ENCODE measurements around the gene HES2.

HES2 gene

DNA sequence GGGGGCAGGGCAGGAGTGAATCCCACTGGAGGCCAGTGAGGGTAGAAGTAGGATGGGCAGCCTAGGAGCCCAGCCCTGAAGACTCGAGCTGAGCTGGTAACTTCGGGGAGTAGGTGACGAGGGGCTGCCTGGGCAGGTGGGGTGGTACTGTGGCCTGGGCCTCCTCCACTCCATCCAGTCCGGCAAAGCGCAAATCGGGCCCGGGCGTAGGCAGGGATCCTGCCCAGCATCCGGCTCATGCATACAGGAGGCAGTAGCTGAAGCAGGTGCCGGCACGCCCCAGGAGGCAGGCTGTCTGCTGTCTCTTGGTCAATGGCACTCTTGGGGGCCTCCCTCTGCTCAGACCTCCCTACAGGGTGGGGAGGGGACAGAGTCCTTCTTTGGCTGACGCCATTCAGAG, 47.5 kb upstream of the HES2 start:
- Histone ChIP-seq H3K9ac (ENCODE audit: low read length) (no peak overlapping the region), H3K4me3 (ENCODE audit: insufficient read depth, low read length, poor library complexity, severe bottlenecking) (no peak overlapping the region), H3K4me2 (ENCODE audit: low read depth, low read length, poor library complexity, severe bottlenecking) (no peak overlapping the region), H3K27me3 (ENCODE audit: low read length) (no peaks in the 10 kb centered on the region), H4K20me1 (ENCODE audit: low read depth, low read length) (no peaks in the 10 kb centered on the region), H2AFZ (ENCODE audit: low read depth, low read length, severe bottlenecking) (no peak overlapping the region), H3K9me2 (replicated peaks; ENCODE audit: insufficient read depth, low read length) (no peaks in the 10 kb centered on the region), H3F3A (ENCODE audit: insufficient read depth) (no peaks in the 10 kb centered on the region), H3K9me3 (ENCODE audit: insufficient read depth, low read length) (no peaks in the 10 kb centered on the region), H3K27ac (ENCODE audit: low read depth, low read length) (no peak overlapping the region), H3K79me2 (ENCODE audit: insufficient read depth, low read length) (no peaks in the 10 kb centered on the region), H3K36me3 (ENCODE audit: low read length) (no peaks in the 10 kb centered on the region)
- TF ChIP-seq, protein P1, sequence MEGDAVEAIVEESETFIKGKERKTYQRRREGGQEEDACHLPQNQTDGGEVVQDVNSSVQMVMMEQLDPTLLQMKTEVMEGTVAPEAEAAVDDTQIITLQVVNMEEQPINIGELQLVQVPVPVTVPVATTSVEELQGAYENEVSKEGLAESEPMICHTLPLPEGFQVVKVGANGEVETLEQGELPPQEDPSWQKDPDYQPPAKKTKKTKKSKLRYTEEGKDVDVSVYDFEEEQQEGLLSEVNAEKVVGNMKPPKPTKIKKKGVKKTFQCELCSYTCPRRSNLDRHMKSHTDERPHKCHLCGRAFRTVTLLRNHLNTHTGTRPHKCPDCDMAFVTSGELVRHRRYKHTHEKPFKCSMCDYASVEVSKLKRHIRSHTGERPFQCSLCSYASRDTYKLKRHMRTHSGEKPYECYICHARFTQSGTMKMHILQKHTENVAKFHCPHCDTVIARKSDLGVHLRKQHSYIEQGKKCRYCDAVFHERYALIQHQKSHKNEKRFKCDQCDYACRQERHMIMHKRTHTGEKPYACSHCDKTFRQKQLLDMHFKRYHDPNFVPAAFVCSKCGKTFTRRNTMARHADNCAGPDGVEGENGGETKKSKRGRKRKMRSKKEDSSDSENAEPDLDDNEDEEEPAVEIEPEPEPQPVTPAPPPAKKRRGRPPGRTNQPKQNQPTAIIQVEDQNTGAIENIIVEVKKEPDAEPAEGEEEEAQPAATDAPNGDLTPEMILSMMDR (IDR thresholded peaks at IDR 0.05; ENCODE audit: insufficient read depth, low read length, poor library complexity, severe bottlenecking) = no peak
- no peak for TF ChIP-seq EZH2phosphoT487 (conservative IDR thresholded peaks at IDR 0.05; ENCODE audit: low read length)

DNA sequence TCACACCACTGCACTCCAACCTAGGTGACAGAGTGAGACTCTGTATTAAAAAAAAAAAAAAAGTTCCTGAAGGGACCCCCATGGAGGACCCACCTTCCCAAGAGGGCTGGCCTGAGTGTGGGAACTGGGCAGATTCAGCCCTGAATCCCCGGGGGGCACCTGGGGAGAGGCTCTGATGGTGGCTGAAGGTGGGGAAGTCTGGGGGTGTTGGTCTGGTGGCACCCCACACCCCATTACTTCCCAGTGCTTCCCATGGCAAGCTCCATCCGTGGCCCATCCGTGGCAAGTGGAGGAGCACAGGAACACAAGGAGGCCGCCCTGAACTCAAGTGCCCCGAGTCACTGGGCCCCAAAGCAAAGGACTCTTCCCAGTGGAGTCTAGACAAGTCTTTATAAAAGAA, 47.0 kb upstream of the HES2 start:
- Histone ChIP-seq H3K9me3 (ENCODE audit: insufficient read depth, low read length) (no peaks in the 10 kb centered on the region), H3K36me3 (ENCODE audit: low read length) (no peaks in the 10 kb centered on the region), H3K9me2 (replicated peaks; ENCODE audit: insufficient read depth, low read length) (no peaks in the 10 kb centered on the region), H3K4me3 (ENCODE audit: insufficient read depth, low read length, poor library complexity, severe bottlenecking) (no peak overlapping the region), H2AFZ (ENCODE audit: low read depth, low read length, severe bottlenecking) (no peak overlapping the region), H4K20me1 (ENCODE audit: low read depth, low read length) (no peaks in the 10 kb centered on the region), H3K27ac (ENCODE audit: low read depth, low read length) (no peak overlapping the region), H3K27me3 (ENCODE audit: low read length) (no peaks in the 10 kb centered on the region), H3F3A (ENCODE audit: insufficient read depth) (no peaks in the 10 kb centered on the region), H3K4me2 (ENCODE audit: low read depth, low read length, poor library complexity, severe bottlenecking) (no peak overlapping the region), H3K79me2 (ENCODE audit: insufficient read depth, low read length) (no peaks in the 10 kb centered on the region), H3K9ac (ENCODE audit: low read length) (no peak overlapping the region)
- TF ChIP-seq, protein P1 (IDR thresholded peaks at IDR 0.05; ENCODE audit: insufficient read depth, low read length, poor library complexity, severe bottlenecking) = no peak
- no peak for TF ChIP-seq EZH2phosphoT487 (conservative IDR thresholded peaks at IDR 0.05; ENCODE audit: low read length)

DNA sequence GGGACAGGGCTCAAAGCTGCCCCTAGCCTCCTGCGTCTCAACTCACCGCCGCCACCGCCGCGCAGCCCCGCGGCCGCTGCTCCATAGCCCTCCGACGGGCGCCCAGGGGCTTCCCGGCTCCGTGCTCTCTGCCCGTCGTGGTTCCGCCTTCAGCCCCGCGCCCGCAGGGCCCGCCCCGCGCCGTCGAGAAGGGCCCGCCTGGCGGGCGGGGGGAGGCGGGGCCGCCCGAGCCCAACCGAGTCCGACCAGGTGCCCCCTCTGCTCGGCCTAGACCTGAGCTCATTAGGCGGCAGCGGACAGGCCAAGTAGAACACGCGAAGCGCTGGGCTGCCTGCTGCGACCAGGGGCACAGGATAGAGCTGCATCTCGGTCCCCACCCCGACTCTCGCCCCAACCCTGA, 46.3 kb upstream of the HES2 start, which contains the start of gene TNFRSF25:
Gene TNFRSF25, minus strand, starts transcription at position 151 of the 400 bp plus-strand sequence. Its CDS starts 66 bp downstream, at position 85.
- H3K4me3 ChIP-seq (ENCODE audit: insufficient read depth, low read length, poor library complexity, severe bottlenecking) = no peak within 1 kb of the TSS
- H3F3A ChIP-seq (ENCODE audit: insufficient read depth) = no peaks in the 10 kb centered on the region
- H3K9ac ChIP-seq (ENCODE audit: low read length) = no peak within 1 kb of the TSS
- H3K9me3 ChIP-seq (ENCODE audit: insufficient read depth, low read length) = no peaks in the 10 kb centered on the region
- H3K9me2 ChIP-seq (replicated peaks; ENCODE audit: insufficient read depth, low read length) = no peaks in the 10 kb centered on the region
- TF ChIP-seq, protein P1 (IDR thresholded peaks at IDR 0.05; ENCODE audit: insufficient read depth, low read length, poor library complexity, severe bottlenecking) = no peak
- TF ChIP-seq EZH2phosphoT487 (conservative IDR thresholded peaks at IDR 0.05; ENCODE audit: low read length) = no peak
- no peak within 1 kb of the TSS for H3K4me2 ChIP-seq (ENCODE audit: low read depth, low read length, poor library complexity, severe bottlenecking)
- no peaks in the 10 kb centered on the region for H3K36me3 ChIP-seq (ENCODE audit: low read length)
- no peak within 1 kb of the TSS for H3K27ac ChIP-seq (ENCODE audit: low read depth, low read length)
- H4K20me1 ChIP-seq (ENCODE audit: low read depth, low read length) = no peaks in the 10 kb centered on the region
- no peak within 1 kb of the TSS for H2AFZ ChIP-seq (ENCODE audit: low read depth, low read length, severe bottlenecking)
- no peaks in the 10 kb centered on the region for H3K79me2 ChIP-seq (ENCODE audit: insufficient read depth, low read length)
- no peaks in the 10 kb centered on the region for H3K27me3 ChIP-seq (ENCODE audit: low read length)
